WTC11 (cell line): Measurements from ENCODE around the gene IL6R. TPM values are rescaled to one million over a fixed set of nuclear protein-coding genes. Genes with fewer than 3 reads are reported as not detected.

Source experiments
- ESRRA ChIP-seq: sonication (generic); formaldehyde crosslinking; IDR thresholded peaks from 2 replicates; pipeline ENCODE4 v1.8.1; 2022; ENCODE audit warnings: mild to moderate bottlenecking, missing genetic modification reagents, borderline replicate concordance
- ETV6 ChIP-seq: sonication (generic); formaldehyde crosslinking; IDR thresholded peaks from 2 replicates; pipeline ENCODE4 v1.8.1; 2022; ENCODE audit warnings: mild to moderate bottlenecking, missing genetic modification reagents
- GABPB1 ChIP-seq: sonication (generic); formaldehyde crosslinking; IDR thresholded peaks from 2 replicates; pipeline ENCODE4 v1.8.1; 2023; ENCODE audit warnings: mild to moderate bottlenecking, missing genetic modification reagents
- JAZF1 ChIP-seq: fragments of 250-450 bp; sonication (Bioruptor Pico); IDR thresholded peaks from 2 replicates; pipeline ENCODE4 v1.9.0; 2021; ENCODE audit warnings: moderate library complexity, mild to moderate bottlenecking, inconsistent platforms
- MXD4 ChIP-seq: fragments of 250-450 bp; sonication (Bioruptor Pico); IDR thresholded peaks from 2 replicates; pipeline ENCODE4 v1.8.0; 2021; ENCODE audit warnings: mild to moderate bottlenecking, moderate library complexity, borderline replicate concordance
- MYBL2 ChIP-seq: sonication (generic); formaldehyde crosslinking; IDR thresholded peaks from 2 replicates; pipeline ENCODE4 v1.8.1; 2023; ENCODE audit warnings: mild to moderate bottlenecking, moderate library complexity, missing genetic modification reagents
- NFATC4 ChIP-seq: fragments of 250-450 bp; sonication (Bioruptor Pico); IDR thresholded peaks from 2 replicates; pipeline ENCODE4 v1.9.0; 2021; ENCODE audit warnings: mild to moderate bottlenecking
- RORB ChIP-seq: fragments of 250-450 bp; sonication (Bioruptor Pico); IDR thresholded peaks from 2 replicates; pipeline ENCODE4 v1.9.0; 2021; ENCODE audit warnings: mild to moderate bottlenecking
- SOX15 ChIP-seq: fragments of 250-450 bp; sonication (Bioruptor Pico); IDR thresholded peaks from 2 replicates; pipeline ENCODE4 v1.9.0; 2021; ENCODE audit warnings: mild to moderate bottlenecking
- SP1 ChIP-seq: sonication (generic); formaldehyde crosslinking; conservative IDR thresholded peaks from 2 replicates; pipeline ENCODE4 v1.8.1; 2022; ENCODE audit warnings: missing genetic modification reagents
- TCF7 ChIP-seq: sonication (generic); formaldehyde crosslinking; IDR thresholded peaks from 2 replicates; pipeline ENCODE4 v1.8.0; 2022; ENCODE audit warnings: mild to moderate bottlenecking, low read depth, missing genetic modification reagents, moderate library complexity
- TP53 ChIP-seq: sonication (generic); formaldehyde crosslinking; IDR thresholded peaks from 2 replicates; pipeline ENCODE4 v1.8.1; 2023; ENCODE audit warnings: mild to moderate bottlenecking, missing genetic modification reagents
- ZBTB21 ChIP-seq: sonication (generic); formaldehyde crosslinking; IDR thresholded peaks from 2 replicates; pipeline ENCODE4 v1.8.1; 2023; ENCODE audit warnings: mild to moderate bottlenecking, missing genetic modification reagents, borderline replicate concordance
- ZNF121 ChIP-seq: sonication (generic); formaldehyde crosslinking; IDR thresholded peaks from 2 replicates; pipeline ENCODE4 v1.8.0; 2023; ENCODE audit warnings: missing genetic modification reagents
- ZNF317 ChIP-seq: sonication (generic); formaldehyde crosslinking; IDR thresholded peaks from 2 replicates; pipeline ENCODE4 v1.8.1; 2023; ENCODE audit warnings: low read depth, mild to moderate bottlenecking, moderate library complexity, missing genetic modification reagents, borderline replicate concordance
- ZNF416 ChIP-seq: fragments of 250-450 bp; sonication (Bioruptor Pico); IDR thresholded peaks from 2 replicates; pipeline ENCODE4 v1.9.0; 2021; ENCODE audit warnings: mild to moderate bottlenecking, inconsistent platforms
- total RNA-seq: library from RNA; stranded (reverse); gene quantifications from 3 replicates; pipeline ENCODE4 v1.2.3, GENCODE V29; 2021
- TF ChIP-seq, protein P1 (sequence below): sonication (generic); formaldehyde crosslinking; conservative IDR thresholded peaks from 2 replicates; pipeline ENCODE4 v1.8.1; 2023; ENCODE audit warnings: mild to moderate bottlenecking, low read depth, missing genetic modification reagents, moderate library complexity
- TF ChIP-seq, protein P2 (sequence below): sonication (generic); formaldehyde crosslinking; IDR thresholded peaks from 2 replicates; pipeline ENCODE4 v1.8.0; 2022; ENCODE audit warnings: mild to moderate bottlenecking, missing genetic modification reagents
- TF ChIP-seq, protein P3 (sequence below): sonication (generic); formaldehyde crosslinking; IDR thresholded peaks from 2 replicates; pipeline ENCODE4 v1.8.1; 2023; ENCODE audit warnings: mild to moderate bottlenecking, missing genetic modification reagents
- TF ChIP-seq, protein P4 (sequence below): fragments of 200-600 bp; IDR thresholded peaks from 2 replicates; pipeline ENCODE4 v1.8.0; 2022; ENCODE audit warnings: antibody characterized with exemption
- TF ChIP-seq, protein P5 (sequence below): sonication (generic); formaldehyde crosslinking; conservative IDR thresholded peaks from 2 replicates; pipeline ENCODE4 v1.8.1; 2022; ENCODE audit warnings: mild to moderate bottlenecking, missing genetic modification reagents
- TF ChIP-seq, protein P6 (sequence below): sonication (generic); formaldehyde crosslinking; IDR thresholded peaks from 2 replicates; pipeline ENCODE4 v1.8.1; 2023; ENCODE audit warnings: mild to moderate bottlenecking, missing genetic modification reagents, moderate library complexity
- TF ChIP-seq, protein P7 (sequence below): sonication (generic); formaldehyde crosslinking; IDR thresholded peaks from 2 replicates; pipeline ENCODE4 v1.8.1; 2022; ENCODE audit warnings: mild to moderate bottlenecking, missing genetic modification reagents, moderate library complexity, borderline replicate concordance
- TF ChIP-seq, protein P8 (sequence below): sonication (generic); formaldehyde crosslinking; IDR thresholded peaks from 2 replicates; pipeline ENCODE4 v1.8.1; 2023; ENCODE audit warnings: mild to moderate bottlenecking, missing genetic modification reagents
- TF ChIP-seq, protein P9 (sequence below): sonication (generic); formaldehyde crosslinking; IDR thresholded peaks from 2 replicates; pipeline ENCODE4 v1.8.0; 2022; ENCODE audit warnings: mild to moderate bottlenecking, missing genetic modification reagents

The IL6R gene
- total RNA-seq, 1 experiment from 2014 or later, result 7.0 TPM

DNA sequence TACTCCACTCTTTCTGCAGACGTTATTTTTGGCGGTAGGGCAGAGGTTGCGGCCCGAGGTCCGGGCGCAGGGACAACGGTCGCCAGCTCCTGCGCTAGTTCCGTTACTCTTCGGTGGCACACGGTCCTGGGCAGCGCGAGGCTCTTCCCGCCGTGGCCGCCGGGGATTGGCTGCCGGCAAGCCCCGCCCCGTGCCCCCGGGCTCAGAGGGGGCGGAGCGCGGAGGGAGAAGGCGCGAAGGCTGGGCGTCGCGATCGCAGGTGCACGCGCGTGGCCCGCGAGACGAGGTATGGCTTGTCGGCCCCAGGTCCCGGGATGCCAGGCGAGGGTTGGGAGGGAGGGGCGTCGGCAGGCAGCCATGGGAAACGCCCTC lies 97.6 kb downstream of the IL6R start (continued):
- TF ChIP-seq, protein P1, sequence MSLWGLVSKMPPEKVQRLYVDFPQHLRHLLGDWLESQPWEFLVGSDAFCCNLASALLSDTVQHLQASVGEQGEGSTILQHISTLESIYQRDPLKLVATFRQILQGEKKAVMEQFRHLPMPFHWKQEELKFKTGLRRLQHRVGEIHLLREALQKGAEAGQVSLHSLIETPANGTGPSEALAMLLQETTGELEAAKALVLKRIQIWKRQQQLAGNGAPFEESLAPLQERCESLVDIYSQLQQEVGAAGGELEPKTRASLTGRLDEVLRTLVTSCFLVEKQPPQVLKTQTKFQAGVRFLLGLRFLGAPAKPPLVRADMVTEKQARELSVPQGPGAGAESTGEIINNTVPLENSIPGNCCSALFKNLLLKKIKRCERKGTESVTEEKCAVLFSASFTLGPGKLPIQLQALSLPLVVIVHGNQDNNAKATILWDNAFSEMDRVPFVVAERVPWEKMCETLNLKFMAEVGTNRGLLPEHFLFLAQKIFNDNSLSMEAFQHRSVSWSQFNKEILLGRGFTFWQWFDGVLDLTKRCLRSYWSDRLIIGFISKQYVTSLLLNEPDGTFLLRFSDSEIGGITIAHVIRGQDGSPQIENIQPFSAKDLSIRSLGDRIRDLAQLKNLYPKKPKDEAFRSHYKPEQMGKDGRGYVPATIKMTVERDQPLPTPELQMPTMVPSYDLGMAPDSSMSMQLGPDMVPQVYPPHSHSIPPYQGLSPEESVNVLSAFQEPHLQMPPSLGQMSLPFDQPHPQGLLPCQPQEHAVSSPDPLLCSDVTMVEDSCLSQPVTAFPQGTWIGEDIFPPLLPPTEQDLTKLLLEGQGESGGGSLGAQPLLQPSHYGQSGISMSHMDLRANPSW (CRISPR knock-in tag), result no peak
- TF ChIP-seq ZNF121 (CRISPR knock-in tag) (peak; percentile 24; the same call in 1 of the 2 replicates), ZBTB21 (CRISPR knock-in tag) (peak; percentile 90), NFATC4 (CRISPR knock-in tag) (no peak), ETV6 (CRISPR knock-in tag) (peak; percentile 77), TCF7 (CRISPR knock-in tag) (peak; percentile 89; the same call in 1 of the 2 replicates), ESRRA (peak; percentile 36), MYBL2 (peak; percentile 94), SOX15 (CRISPR knock-in tag) (no peak), SP1 (CRISPR knock-in tag) (no peak; the same call in 1 of the 2 replicates), ZNF416 (CRISPR knock-in tag) (no peak), MXD4 (CRISPR knock-in tag) (no peak), GABPB1 (CRISPR knock-in tag) (no peak), ZNF317 (CRISPR knock-in tag) (peak; percentile 56; the same call in 1 of the 2 replicates), JAZF1 (CRISPR knock-in tag) (no peak), TP53 (CRISPR knock-in tag) (peak; percentile 96), RORB (CRISPR knock-in tag) (no peak)
- TF ChIP-seq, protein P2, sequence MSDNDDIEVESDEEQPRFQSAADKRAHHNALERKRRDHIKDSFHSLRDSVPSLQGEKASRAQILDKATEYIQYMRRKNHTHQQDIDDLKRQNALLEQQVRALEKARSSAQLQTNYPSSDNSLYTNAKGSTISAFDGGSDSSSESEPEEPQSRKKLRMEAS, result peak; percentile 99
- TF ChIP-seq, protein P3, sequence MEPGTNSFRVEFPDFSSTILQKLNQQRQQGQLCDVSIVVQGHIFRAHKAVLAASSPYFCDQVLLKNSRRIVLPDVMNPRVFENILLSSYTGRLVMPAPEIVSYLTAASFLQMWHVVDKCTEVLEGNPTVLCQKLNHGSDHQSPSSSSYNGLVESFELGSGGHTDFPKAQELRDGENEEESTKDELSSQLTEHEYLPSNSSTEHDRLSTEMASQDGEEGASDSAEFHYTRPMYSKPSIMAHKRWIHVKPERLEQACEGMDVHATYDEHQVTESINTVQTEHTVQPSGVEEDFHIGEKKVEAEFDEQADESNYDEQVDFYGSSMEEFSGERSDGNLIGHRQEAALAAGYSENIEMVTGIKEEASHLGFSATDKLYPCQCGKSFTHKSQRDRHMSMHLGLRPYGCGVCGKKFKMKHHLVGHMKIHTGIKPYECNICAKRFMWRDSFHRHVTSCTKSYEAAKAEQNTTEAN (CRISPR knock-in tag), result peak; percentile 98
- TF ChIP-seq, protein P4, sequence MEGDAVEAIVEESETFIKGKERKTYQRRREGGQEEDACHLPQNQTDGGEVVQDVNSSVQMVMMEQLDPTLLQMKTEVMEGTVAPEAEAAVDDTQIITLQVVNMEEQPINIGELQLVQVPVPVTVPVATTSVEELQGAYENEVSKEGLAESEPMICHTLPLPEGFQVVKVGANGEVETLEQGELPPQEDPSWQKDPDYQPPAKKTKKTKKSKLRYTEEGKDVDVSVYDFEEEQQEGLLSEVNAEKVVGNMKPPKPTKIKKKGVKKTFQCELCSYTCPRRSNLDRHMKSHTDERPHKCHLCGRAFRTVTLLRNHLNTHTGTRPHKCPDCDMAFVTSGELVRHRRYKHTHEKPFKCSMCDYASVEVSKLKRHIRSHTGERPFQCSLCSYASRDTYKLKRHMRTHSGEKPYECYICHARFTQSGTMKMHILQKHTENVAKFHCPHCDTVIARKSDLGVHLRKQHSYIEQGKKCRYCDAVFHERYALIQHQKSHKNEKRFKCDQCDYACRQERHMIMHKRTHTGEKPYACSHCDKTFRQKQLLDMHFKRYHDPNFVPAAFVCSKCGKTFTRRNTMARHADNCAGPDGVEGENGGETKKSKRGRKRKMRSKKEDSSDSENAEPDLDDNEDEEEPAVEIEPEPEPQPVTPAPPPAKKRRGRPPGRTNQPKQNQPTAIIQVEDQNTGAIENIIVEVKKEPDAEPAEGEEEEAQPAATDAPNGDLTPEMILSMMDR, result no peak
- TF ChIP-seq, protein P5, sequence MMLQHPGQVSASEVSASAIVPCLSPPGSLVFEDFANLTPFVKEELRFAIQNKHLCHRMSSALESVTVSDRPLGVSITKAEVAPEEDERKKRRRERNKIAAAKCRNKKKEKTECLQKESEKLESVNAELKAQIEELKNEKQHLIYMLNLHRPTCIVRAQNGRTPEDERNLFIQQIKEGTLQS, result 0 out of 2 replicates have a peak, but pooled peaks have one; percentile 30
- TF ChIP-seq, protein P6, sequence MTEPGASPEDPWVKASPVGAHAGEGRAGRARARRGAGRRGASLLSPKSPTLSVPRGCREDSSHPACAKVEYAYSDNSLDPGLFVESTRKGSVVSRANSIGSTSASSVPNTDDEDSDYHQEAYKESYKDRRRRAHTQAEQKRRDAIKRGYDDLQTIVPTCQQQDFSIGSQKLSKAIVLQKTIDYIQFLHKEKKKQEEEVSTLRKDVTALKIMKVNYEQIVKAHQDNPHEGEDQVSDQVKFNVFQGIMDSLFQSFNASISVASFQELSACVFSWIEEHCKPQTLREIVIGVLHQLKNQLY, result no peak
- TF ChIP-seq, protein P7, sequence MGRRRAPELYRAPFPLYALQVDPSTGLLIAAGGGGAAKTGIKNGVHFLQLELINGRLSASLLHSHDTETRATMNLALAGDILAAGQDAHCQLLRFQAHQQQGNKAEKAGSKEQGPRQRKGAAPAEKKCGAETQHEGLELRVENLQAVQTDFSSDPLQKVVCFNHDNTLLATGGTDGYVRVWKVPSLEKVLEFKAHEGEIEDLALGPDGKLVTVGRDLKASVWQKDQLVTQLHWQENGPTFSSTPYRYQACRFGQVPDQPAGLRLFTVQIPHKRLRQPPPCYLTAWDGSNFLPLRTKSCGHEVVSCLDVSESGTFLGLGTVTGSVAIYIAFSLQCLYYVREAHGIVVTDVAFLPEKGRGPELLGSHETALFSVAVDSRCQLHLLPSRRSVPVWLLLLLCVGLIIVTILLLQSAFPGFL (CRISPR knock-in tag), result no peak
- TF ChIP-seq, protein P8, sequence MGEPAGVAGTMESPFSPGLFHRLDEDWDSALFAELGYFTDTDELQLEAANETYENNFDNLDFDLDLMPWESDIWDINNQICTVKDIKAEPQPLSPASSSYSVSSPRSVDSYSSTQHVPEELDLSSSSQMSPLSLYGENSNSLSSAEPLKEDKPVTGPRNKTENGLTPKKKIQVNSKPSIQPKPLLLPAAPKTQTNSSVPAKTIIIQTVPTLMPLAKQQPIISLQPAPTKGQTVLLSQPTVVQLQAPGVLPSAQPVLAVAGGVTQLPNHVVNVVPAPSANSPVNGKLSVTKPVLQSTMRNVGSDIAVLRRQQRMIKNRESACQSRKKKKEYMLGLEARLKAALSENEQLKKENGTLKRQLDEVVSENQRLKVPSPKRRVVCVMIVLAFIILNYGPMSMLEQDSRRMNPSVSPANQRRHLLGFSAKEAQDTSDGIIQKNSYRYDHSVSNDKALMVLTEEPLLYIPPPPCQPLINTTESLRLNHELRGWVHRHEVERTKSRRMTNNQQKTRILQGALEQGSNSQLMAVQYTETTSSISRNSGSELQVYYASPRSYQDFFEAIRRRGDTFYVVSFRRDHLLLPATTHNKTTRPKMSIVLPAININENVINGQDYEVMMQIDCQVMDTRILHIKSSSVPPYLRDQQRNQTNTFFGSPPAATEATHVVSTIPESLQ, result peak; percentile 33; the same call in 1 of the 2 replicates
- TF ChIP-seq, protein P9, sequence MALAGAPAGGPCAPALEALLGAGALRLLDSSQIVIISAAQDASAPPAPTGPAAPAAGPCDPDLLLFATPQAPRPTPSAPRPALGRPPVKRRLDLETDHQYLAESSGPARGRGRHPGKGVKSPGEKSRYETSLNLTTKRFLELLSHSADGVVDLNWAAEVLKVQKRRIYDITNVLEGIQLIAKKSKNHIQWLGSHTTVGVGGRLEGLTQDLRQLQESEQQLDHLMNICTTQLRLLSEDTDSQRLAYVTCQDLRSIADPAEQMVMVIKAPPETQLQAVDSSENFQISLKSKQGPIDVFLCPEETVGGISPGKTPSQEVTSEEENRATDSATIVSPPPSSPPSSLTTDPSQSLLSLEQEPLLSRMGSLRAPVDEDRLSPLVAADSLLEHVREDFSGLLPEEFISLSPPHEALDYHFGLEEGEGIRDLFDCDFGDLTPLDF, result peak; percentile 88; the same call in 1 of the 2 replicates
